SK-N-SH (cell line): ENCODE data around the gene NUCB1. TPM values are rescaled to one million over a fixed set of nuclear protein-coding genes. Genes with fewer than 3 reads are reported as not detected.

Experiments used
- CTCF ChIA-PET: fragments of 300-600, 350-600 bp; formaldehyde crosslinking; extraction: SDS; loops from one replicate; lab custom pipeline; 2021; lab: Yijun Ruan, JAX
- POLR2A ChIA-PET: fragments of 350-600 bp; sonication (Branson Sonifier 250); formaldehyde crosslinking; extraction: SDS; loops from one replicate; lab custom pipeline; 2020; ENCODE audit warnings: antibody characterized with exemption, inconsistent platforms; lab: Yijun Ruan, JAX
- DNase-seq: peaks from one replicate; pipeline ENCODE4 v3.0.0; 2012
- H2AFZ ChIP-seq: fragments of 200-600 bp; sonication (generic); 2 replicates; pipeline ENCODE4 v1.8.1; 2016; ENCODE audit warnings: antibody characterized with exemption, mild to moderate bottlenecking, low read depth
- H3F3A ChIP-seq: fragments of 200-600 bp; sonication (generic); replicated peaks from 2 replicates; pipeline ENCODE3; 2016; ENCODE audit warnings: antibody characterized with exemption, mild to moderate bottlenecking; ENCODE audit not compliant: insufficient read depth
- H3K27ac ChIP-seq, 2 experiments: fragments of 200-500 bp in 1 of 2; fragments of 200-600 bp in 1 of 2; sonication (Bioruptor generic) in 1 of 2; sonication (generic), shearing (Covaris generic) in 1 of 2; 2 replicates each; pipeline versions ENCODE4 v1.5.1 to v1.6.1; 2014 to 2016; ENCODE audit warnings: low read depth in 2 of 2, inconsistent platforms in 1 of 2, low read length in 1 of 2, mild to moderate bottlenecking in 1 of 2, mixed read lengths in 1 of 2
- H3K27me3 ChIP-seq: fragments of 200-600 bp; sonication (generic), shearing (Covaris generic); 2 replicates; pipeline ENCODE4 v1.6.1; 2016; ENCODE audit warnings: mixed run types; ENCODE audit not compliant: insufficient read depth
- H3K36me3 ChIP-seq, 2 experiments: fragments of 200-500 bp in 1 of 2; fragments of 200-600 bp in 1 of 2; sonication (Bioruptor generic) in 1 of 2; sonication (generic) in 1 of 2; replicated peaks in 1 of 2; 2 replicates each; pipeline versions ENCODE3 to v1.5.1; 2014 to 2016; ENCODE audit warnings: low read length in 1 of 2, mild to moderate bottlenecking in 1 of 2; ENCODE audit not compliant: insufficient read depth in 2 of 2, control insufficient read depth in 1 of 2
- H3K4me1 ChIP-seq, 2 experiments: fragments of 200-500 bp in 1 of 2; fragments of 200-600 bp in 1 of 2; sonication (Bioruptor generic) in 1 of 2; sonication (generic), shearing (Covaris generic) in 1 of 2; 2 replicates each; pipeline versions ENCODE4 v1.5.1 to v1.6.1; 2014 to 2016; ENCODE audit warnings: low read depth in 1 of 2, low read length in 1 of 2, mixed run types in 1 of 2; ENCODE audit not compliant: insufficient read depth in 2 of 2, control insufficient read depth in 1 of 2
- H3K4me2 ChIP-seq: fragments of 200-600 bp; sonication (generic), shearing (Covaris generic); 2 replicates; pipeline ENCODE4 v1.6.1; 2017; ENCODE audit warnings: mixed run types
- H3K4me3 ChIP-seq, 2 experiments: fragments of 200-500 bp in 1 of 2; fragments of 200-600 bp in 1 of 2; sonication (Bioruptor generic) in 1 of 2; sonication (generic), shearing (Covaris generic) in 1 of 2; 2 replicates each; pipeline versions ENCODE4 v1.5.1 to v1.8.1; 2014 to 2016; ENCODE audit warnings: low read depth in 2 of 2, inconsistent platforms in 1 of 2, low read length in 1 of 2, mild to moderate bottlenecking in 1 of 2, mixed read lengths in 1 of 2, moderate library complexity in 1 of 2
- H3K79me2 ChIP-seq: fragments of 200-600 bp; sonication (generic); 2 replicates; pipeline ENCODE4 v1.8.1; 2017; ENCODE audit warnings: mild to moderate bottlenecking; ENCODE audit not compliant: insufficient read depth
- H3K9ac ChIP-seq: fragments of 200-600 bp; sonication (generic); 2 replicates; pipeline ENCODE4 v1.6.1; 2017; ENCODE audit warnings: mixed run types
- H3K9me2 ChIP-seq: fragments of 200-600 bp; sonication (generic); 2 replicates; pipeline ENCODE4 v1.6.1; 2017; ENCODE audit warnings: mixed run types
- H3K9me3 ChIP-seq: fragments of 200-600 bp; sonication (generic); 2 replicates; pipeline ENCODE4 v1.6.1; 2017; ENCODE audit warnings: mixed run types, mild to moderate bottlenecking, moderate library complexity
- H4K20me1 ChIP-seq: fragments of 200-600 bp; sonication (generic); 2 replicates; pipeline ENCODE4 v1.6.1; 2017; ENCODE audit warnings: mild to moderate bottlenecking, mixed run types; ENCODE audit not compliant: insufficient read depth
- CHD2 ChIP-seq: fragments of 150-350 bp; IDR thresholded peaks from 2 replicates; pipeline ENCODE4 v1.6.1; 2018; ENCODE audit warnings: low read length; ENCODE audit not compliant: partially characterized antibody
- EP300 ChIP-seq, 2 experiments: IDR thresholded peaks; 2 replicates each; pipeline versions ENCODE4 v1.4.0 to v1.6.1; 2012; ENCODE audit warnings: borderline replicate concordance in 1 of 2, low read depth in 1 of 2, low read length in 1 of 2
- EZH2phosphoT487 ChIP-seq: fragments of 200-600 bp; sonication (generic); IDR thresholded peaks from 2 replicates; pipeline ENCODE4 v1.6.1; 2017; ENCODE audit warnings: low read depth, mixed run types, mild to moderate bottlenecking, antibody characterized with exemption, moderate library complexity, borderline replicate concordance
- FOSL2 ChIP-seq: IDR thresholded peaks from 2 replicates; pipeline ENCODE4 v1.4.0; 2012; ENCODE audit warnings: low read depth, mild to moderate bottlenecking, moderate library complexity, borderline replicate concordance
- FOXM1 ChIP-seq: IDR thresholded peaks from 2 replicates; pipeline ENCODE4 v1.4.0; 2012; ENCODE audit warnings: low read depth, mild to moderate bottlenecking
- GABPA ChIP-seq: IDR thresholded peaks from 2 replicates; pipeline ENCODE4 v1.4.0; 2012; ENCODE audit warnings: low read depth, mild to moderate bottlenecking
- JUND ChIP-seq: IDR thresholded peaks from 2 replicates; pipeline ENCODE4 v1.4.0; 2012
- NFIC ChIP-seq: IDR thresholded peaks from 2 replicates; pipeline ENCODE4 v1.4.0; 2012; ENCODE audit warnings: borderline replicate concordance
- RAD21 ChIP-seq: IDR thresholded peaks from 2 replicates; pipeline ENCODE4 v1.6.1; 2012; ENCODE audit warnings: mild to moderate bottlenecking, low read length
- RFX5 ChIP-seq: IDR thresholded peaks from 2 replicates; pipeline ENCODE4 v1.6.1; 2012; ENCODE audit warnings: mild to moderate bottlenecking, improper control_type of control experiment, low read length
- TAF1 ChIP-seq: IDR thresholded peaks from 2 replicates; pipeline ENCODE4 v1.6.1; 2012; ENCODE audit warnings: low read depth, mild to moderate bottlenecking, low read length, moderate library complexity, borderline replicate concordance
- TCF12 ChIP-seq: IDR thresholded peaks from 2 replicates; pipeline ENCODE4 v1.4.0; 2012
- TEAD4 ChIP-seq: IDR thresholded peaks from 2 replicates; pipeline ENCODE4 v1.4.0; 2012; ENCODE audit warnings: mild to moderate bottlenecking, borderline replicate concordance; ENCODE audit not compliant: insufficient read depth
- USF1 ChIP-seq: IDR thresholded peaks from 2 replicates; pipeline ENCODE4 v1.4.0; 2012; ENCODE audit warnings: low read depth, borderline replicate concordance
- USF2 ChIP-seq: fragments of 150-350 bp; IDR thresholded peaks from 2 replicates; pipeline ENCODE4 v1.6.1; 2017; ENCODE audit warnings: antibody characterized with exemption, low read length, low read depth, borderline replicate concordance
- ZBTB33 ChIP-seq: IDR thresholded peaks from 2 replicates; pipeline ENCODE4 v1.4.0; 2012; ENCODE audit warnings: low read depth, borderline replicate concordance
- WGBS: methylation state at CpG from one replicate; pipeline ENCODE4 v1.1.6; 2017; ENCODE audit warnings: low lambda C conversion rate; 5-methylcytosine and 5-hydroxymethylcytosine counted together
- polyA plus RNA-seq, 3 experiments: library from polyadenylated mRNA; depleted of rRNA; stranded (reverse); fragments of >200 nt; gene quantifications; 2 replicates each; pipeline ENCODE4 v1.2.3, GENCODE V29; 2012

NUCB1 gene
- polyA plus RNA-seq, 1 of the 3 experiments (the other 2 are of a cell fraction): 397 TPM

GRCh38 chr19:48910803-48911202, 10.7 kb downstream of the NUCB1 start:
- H3K4me2 ChIP-seq: no peak overlapping the region
- POLR2A ChIA-PET: interaction anchor here (1.4 kb wide), 1 partner anchor 10 kb away, joined by 4 read pairs; the partner anchor contains the start of gene NUCB1
- H3K27ac ChIP-seq: no peak overlapping the region
- no peak overlapping the region for H2AFZ ChIP-seq
- H3K79me2 ChIP-seq: no peaks in the 10 kb centered on the region
- H3K36me3 ChIP-seq: peaks cover 19 to 42% of the 10 kb centered on the region in 2 experiments
- H3K4me1 ChIP-seq: no peaks in the 10 kb centered on the region
- H3K9me3 ChIP-seq: no peaks in the 10 kb centered on the region
- CTCF ChIA-PET: interaction anchor here (0.7 to 1.0 kb wide), 3 partner anchors 33 to 88 kb away, joined by 3 to 4 read pairs (median 3); no protein-coding TSS in a partner anchor
- H4K20me1 ChIP-seq: no peaks in the 10 kb centered on the region
- H3K9ac ChIP-seq: no peak overlapping the region
- TF ChIP-seq RFX5 (no peak), GABPA (no peak)
- H3K9me2 ChIP-seq: no peaks in the 10 kb centered on the region
- 82% methylated on average over 2 of the region's 2 CpGs for WGBS
- no peak overlapping the region for H3K4me3 ChIP-seq
- no peaks in the 10 kb centered on the region for H3F3A ChIP-seq
- DNase-seq: no peak
- no peaks in the 10 kb centered on the region for H3K27me3 ChIP-seq

GRCh38 chr19:48913114-48913889, 13.2 kb downstream of the NUCB1 start:
- H3F3A ChIP-seq: no peaks in the 10 kb centered on the region
- H3K27ac ChIP-seq: no peak overlapping the region
- no peaks in the 10 kb centered on the region for H3K9me2 ChIP-seq
- no peak overlapping the region for H3K4me2 ChIP-seq
- 93% methylated on average over 7 of the region's 9 CpGs for WGBS
- no peak for DNase-seq
- ChIA-PET CTCF (no interaction called here), POLR2A (no interaction called here)
- H3K9ac ChIP-seq: no peak overlapping the region
- no peak overlapping the region for H3K4me3 ChIP-seq
- H3K79me2 ChIP-seq: no peaks in the 10 kb centered on the region
- no peak overlapping the region for H2AFZ ChIP-seq
- H3K4me1 ChIP-seq: no peaks in the 10 kb centered on the region
- H3K36me3 ChIP-seq: peaks cover 24 to 41% of the 10 kb centered on the region in 2 experiments
- H3K9me3 ChIP-seq: no peaks in the 10 kb centered on the region
- TF ChIP-seq GABPA: no peak
- TF ChIP-seq FOSL2: no peak
- no peak for TF ChIP-seq TAF1
- no peak for TF ChIP-seq CHD2
- no peak for TF ChIP-seq USF2
- TF ChIP-seq EZH2phosphoT487: no peak
- TF ChIP-seq EP300 (IDR thresholded peaks at IDR 0.05; ENCODE audit: borderline replicate concordance in 1 of 2, low read depth in 1 of 2, low read length in 1 of 2): no peak
- no peak for TF ChIP-seq TEAD4
- no peaks in the 10 kb centered on the region for H4K20me1 ChIP-seq
- H3K27me3 ChIP-seq: no peaks in the 10 kb centered on the region

GRCh38 chr19:48914181-48914580, 14.1 kb downstream of the NUCB1 start:
- H2AFZ ChIP-seq: no peak overlapping the region
- H4K20me1 ChIP-seq: no peaks in the 10 kb centered on the region
- H3K9me2 ChIP-seq: no peaks in the 10 kb centered on the region
- H3K9me3 ChIP-seq: no peaks in the 10 kb centered on the region
- TF ChIP-seq TCF12 (no peak), GABPA (no peak), NFIC (no peak), JUND (no peak), RAD21 (no peak), FOXM1 (no peak), ZBTB33 (no peak), USF2 (no peak), USF1 (no peak), FOSL2 (no peak)
- CTCF ChIA-PET: no interaction called here
- no peaks in the 10 kb centered on the region for H3K79me2 ChIP-seq
- 91% methylated on average over 8 of the region's 8 CpGs for WGBS
- no peak overlapping the region for H3K4me3 ChIP-seq
- no peaks in the 10 kb centered on the region for H3K4me1 ChIP-seq
- POLR2A ChIA-PET: no interaction called here
- no peak overlapping the region for H3K9ac ChIP-seq
- no peak overlapping the region for H3K27ac ChIP-seq
- DNase-seq: no peak
- H3F3A ChIP-seq: no peaks in the 10 kb centered on the region
- no peak overlapping the region for H3K4me2 ChIP-seq
- peaks cover 28 to 44% of the 10 kb centered on the region in 2 experiments for H3K36me3 ChIP-seq
- H3K27me3 ChIP-seq: no peaks in the 10 kb centered on the region
